Measurements from ENCODE around the gene NUP214.
"Not testable (repeated sequence)": the region's sequence is repeated elsewhere in the genome, so short reads cannot be mapped to it uniquely, and the experiment has no call there.

DNA sequence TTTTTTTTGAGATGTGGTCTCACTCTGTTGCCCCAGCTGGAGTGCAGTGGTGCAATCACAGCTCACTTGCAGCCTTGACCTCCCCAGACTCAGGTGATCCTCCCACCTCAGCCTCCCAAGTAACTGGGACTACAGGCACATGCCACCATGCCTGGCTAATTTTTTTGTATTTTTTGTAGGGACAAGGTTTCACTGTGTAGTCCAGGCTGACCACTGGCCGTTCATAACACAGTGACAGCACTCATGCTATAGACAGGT, 145.6 kb downstream of the NUP214 start:
- TF ChIP-seq POLR2A, POLR2AphosphoS5 (IDR thresholded peaks at IDR 0.05; ENCODE audit: low read depth, low read length): not testable (repeated sequence)
- TF ChIP-seq TAF1 (IDR thresholded peaks at IDR 0.05; ENCODE audit: borderline replicate concordance, low read depth, low read length) = 0 out of 2 replicates have a peak, but pooled peaks have one; percentile 8
